ENCODE measurements around the gene UBN1.

DNA sequence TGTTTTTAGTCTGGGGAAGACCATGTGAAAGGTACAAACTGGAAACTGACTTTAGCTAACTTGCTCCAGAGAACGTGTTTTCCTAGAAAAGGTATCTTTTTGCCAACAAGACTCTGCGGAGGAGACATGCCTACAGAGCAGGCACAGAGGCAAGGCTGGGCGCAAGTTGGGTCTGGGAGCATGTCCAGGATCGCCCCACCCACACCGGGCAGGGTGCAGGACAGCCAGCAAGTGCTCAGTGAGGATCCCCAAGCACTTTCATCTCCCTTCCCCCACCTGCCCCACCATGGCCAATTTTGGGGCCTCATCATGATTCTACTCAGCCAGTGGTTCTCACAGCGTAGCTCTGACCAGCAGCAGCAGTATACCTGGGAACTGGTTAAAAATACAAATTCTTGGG lies 26.6 kb upstream of the UBN1 start:
- TF ChIP-seq EZH2 (IDR thresholded peaks at IDR 0.05) (no peak), POLR2AphosphoS5 (IDR thresholded peaks at IDR 0.05; ENCODE audit: borderline replicate concordance, low read depth, low read length) (no peak)

Data from SK-N-MC (cell line).